NCI-H146 treated with DMSO at 0.1 percent for 48 hours (cell line): ENCODE results near the gene KIF18B.

Experiments used
- DNase-seq: peaks from one replicate; lab custom pipeline; 2025; ENCODE audit not compliant: unreplicated experiment; lab: John Stamatoyannopoulos, UW

Gene KIF18B

DNA sequence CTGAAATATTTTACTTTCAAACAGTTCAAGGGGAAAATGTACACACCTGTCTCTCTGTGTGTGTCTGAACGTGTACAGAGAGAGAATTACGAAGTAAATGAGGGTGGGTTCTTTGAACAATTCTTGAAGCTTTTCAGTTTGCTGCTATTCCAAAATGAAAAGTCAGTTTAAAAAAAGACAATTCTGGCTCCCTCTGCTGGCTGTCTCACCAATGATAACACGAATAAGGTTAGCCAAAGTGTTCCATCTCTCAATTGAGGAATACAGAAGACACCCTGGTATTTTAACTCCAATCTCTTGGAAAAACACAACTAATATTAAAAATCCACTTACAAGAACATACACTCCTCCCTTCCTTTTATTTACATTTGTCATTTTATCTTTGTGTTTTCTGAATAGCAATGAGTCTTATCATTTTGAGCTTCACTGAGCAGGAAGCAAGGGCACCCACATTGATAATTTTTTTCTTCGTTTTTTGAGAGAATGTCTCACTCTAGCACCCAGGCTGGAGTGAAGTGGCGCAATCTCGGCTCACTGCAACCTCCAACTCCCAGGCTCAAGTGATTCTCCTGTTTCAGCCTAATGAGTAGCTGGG lies 68.8 kb downstream of the KIF18B start:
- DNase-seq = peak; percentile 25

DNA sequence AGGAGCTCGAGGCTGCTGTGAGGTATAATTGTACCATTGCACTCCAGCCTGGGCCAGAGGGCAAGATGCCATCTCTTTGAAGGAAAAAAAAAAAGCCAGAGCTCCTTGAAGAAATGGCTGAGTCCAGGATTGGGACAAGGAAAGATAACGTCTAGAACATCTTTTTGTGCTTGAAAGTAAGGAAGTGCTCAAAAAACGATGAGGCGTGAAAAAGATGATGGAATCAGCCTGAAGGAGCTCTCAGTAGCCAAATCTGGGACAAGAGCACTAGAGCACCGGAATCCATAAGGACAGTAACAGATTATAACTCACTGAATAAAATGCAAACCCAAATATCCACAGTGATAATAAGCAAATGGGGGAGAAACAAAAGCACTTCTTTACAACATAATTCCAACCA lies 70.5 kb downstream of the KIF18B start:
- DNase-seq = no peak

DNA sequence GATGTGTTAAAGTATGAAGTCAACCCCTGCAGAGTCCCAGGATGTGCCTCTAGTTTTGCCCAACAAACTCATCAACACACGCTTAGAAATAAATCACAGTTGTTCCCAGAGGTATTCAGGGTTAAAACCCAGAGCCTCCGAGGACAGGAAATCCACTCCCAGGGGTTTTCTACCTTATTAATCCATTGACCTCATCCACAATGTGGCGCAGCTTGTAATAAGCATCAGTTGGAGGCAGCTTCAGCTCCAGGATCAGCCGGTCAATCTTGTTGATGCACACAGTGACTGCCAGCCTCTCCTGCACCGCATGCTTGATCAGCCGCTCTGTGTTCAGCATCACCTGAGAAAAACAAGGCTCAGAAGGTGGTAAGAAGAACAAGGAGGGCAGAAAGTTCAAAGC lies 71.8 kb downstream of the KIF18B start:
- DNase-seq = no peak
